Loucy (cell line): ENCODE results near the gene PIK3R1.

Experiments
- EZH2phosphoT487 ChIP-seq: fragments of 200-600 bp; IDR thresholded peaks from 2 replicates; pipeline ENCODE4 v1.6.1; 2018; ENCODE audit warnings: antibody characterized with exemption, mild to moderate bottlenecking, moderate library complexity, borderline replicate concordance
- TF ChIP-seq, protein P1 (sequence below): fragments of 200-600 bp; sonication (generic); conservative IDR thresholded peaks from 2 replicates; pipeline ENCODE4 v1.5.1; 2014; ENCODE audit warnings: mild to moderate bottlenecking, antibody characterized with exemption, low read length

DNA sequence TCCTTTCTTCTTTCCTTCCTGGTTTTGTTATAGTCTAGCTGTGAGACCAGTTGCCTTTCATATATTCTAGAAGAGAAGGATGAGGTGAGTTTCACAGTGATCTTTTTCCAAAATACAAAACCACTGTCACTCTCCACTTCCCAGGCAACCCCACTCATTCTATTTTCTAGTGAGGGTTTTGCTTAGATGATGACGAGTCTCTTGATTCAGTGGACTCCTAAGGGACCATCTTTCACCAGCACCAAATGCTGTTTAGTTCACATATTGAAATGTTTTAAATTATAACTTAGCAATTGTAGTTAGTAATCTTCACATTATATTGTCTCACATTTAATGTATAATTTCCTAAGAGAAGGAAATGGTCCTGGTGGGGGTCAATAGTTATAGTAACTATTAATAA lies 25.2 kb downstream of the PIK3R1 start:
- TF ChIP-seq, protein P1, sequence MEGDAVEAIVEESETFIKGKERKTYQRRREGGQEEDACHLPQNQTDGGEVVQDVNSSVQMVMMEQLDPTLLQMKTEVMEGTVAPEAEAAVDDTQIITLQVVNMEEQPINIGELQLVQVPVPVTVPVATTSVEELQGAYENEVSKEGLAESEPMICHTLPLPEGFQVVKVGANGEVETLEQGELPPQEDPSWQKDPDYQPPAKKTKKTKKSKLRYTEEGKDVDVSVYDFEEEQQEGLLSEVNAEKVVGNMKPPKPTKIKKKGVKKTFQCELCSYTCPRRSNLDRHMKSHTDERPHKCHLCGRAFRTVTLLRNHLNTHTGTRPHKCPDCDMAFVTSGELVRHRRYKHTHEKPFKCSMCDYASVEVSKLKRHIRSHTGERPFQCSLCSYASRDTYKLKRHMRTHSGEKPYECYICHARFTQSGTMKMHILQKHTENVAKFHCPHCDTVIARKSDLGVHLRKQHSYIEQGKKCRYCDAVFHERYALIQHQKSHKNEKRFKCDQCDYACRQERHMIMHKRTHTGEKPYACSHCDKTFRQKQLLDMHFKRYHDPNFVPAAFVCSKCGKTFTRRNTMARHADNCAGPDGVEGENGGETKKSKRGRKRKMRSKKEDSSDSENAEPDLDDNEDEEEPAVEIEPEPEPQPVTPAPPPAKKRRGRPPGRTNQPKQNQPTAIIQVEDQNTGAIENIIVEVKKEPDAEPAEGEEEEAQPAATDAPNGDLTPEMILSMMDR: no peak
- no peak for TF ChIP-seq EZH2phosphoT487
